ENCODE measurements around the gene ANOS1.
"Not testable (repeated sequence)": the region's sequence is repeated elsewhere in the genome, so short reads cannot be mapped to it uniquely, and the experiment has no call there.

The ANOS1 gene

GRCh38 chrX:8607326-8607725 lies 124.6 kb downstream of the ANOS1 start:
- DNase-seq: no peak

- no peak for DNase-seq
Measured at GRCh38 chrX:8604131-8604530, 127.8 kb downstream of the ANOS1 start.

GRCh38 chrX:8591501-8591900 lies 140.4 kb downstream of the ANOS1 start:
- DNase-seq: no peak

GRCh38 chrX:8586953-8587352 lies 145.0 kb downstream of the ANOS1 start:
- DNase-seq: no peak

- DNase-seq: no peak
Measured at GRCh38 chrX:8579602-8580001, 152.3 kb downstream of the ANOS1 start.

GRCh38 chrX:8576821-8577220 lies 155.1 kb downstream of the ANOS1 start:
- no peak for DNase-seq

GRCh38 chrX:8565729-8566128 lies 166.2 kb downstream of the ANOS1 start:
- no peak for DNase-seq

- DNase-seq: no peak
Measured at GRCh38 chrX:8548446-8548845, 183.5 kb downstream of the ANOS1 start.

- no peak for DNase-seq
Measured at GRCh38 chrX:8546715-8547114, 185.2 kb downstream of the ANOS1 start.

GRCh38 chrX:8520791-8521190 lies 211.1 kb downstream of the ANOS1 start:
- DNase-seq: no peak

- DNase-seq: no peak
Measured at GRCh38 chrX:8520178-8520577, 211.8 kb downstream of the ANOS1 start.

GRCh38 chrX:8504451-8504850 lies 227.5 kb downstream of the ANOS1 start:
- DNase-seq: no peak

GRCh38 chrX:8502101-8502500 lies 229.8 kb downstream of the ANOS1 start:
- not testable (repeated sequence) for DNase-seq

- no peak for DNase-seq
Measured at GRCh38 chrX:8500203-8500602, 231.7 kb downstream of the ANOS1 start.

GRCh38 chrX:8495036-8495435 lies 236.9 kb downstream of the ANOS1 start:
- not testable (repeated sequence) for DNase-seq

- no peak for DNase-seq
Measured at GRCh38 chrX:8484360-8484949, 247.5 kb downstream of the ANOS1 start.

Measured in NCI-H146 (cell line).